Liver (tissue), 9 donors: ENCODE data around the gene ERC2. TPM values are rescaled to one million over a fixed set of nuclear protein-coding genes. Genes with fewer than 3 reads are reported as not detected.

Experiments
- DNase-seq: peaks from one replicate; pipeline ENCODE4 v3.0.0-alpha.2; 2017; ENCODE audit warnings: low spot score
- H3K27ac ChIP-seq, 2 donors: one replicate each; pipeline ENCODE4 v1.7.0; 2013; ENCODE audit warnings: inconsistent platforms in 2 of 2, low read length in 2 of 2, control low read depth in 1 of 2, low read depth in 1 of 2, mild to moderate bottlenecking in 1 of 2
- H3K27me3 ChIP-seq, 4 donors: one replicate each; pipeline versions ENCODE4 v1.6.1 to v1.7.0; 2013; ENCODE audit warnings: low read length in 3 of 4, inconsistent platforms in 1 of 4, mild to moderate bottlenecking in 1 of 4, moderate library complexity in 1 of 4; ENCODE audit not compliant: control insufficient read depth in 4 of 4, insufficient read depth in 4 of 4
- H3K36me3 ChIP-seq, 4 donors: one replicate each; pipeline versions ENCODE4 v1.6.1 to v1.7.0; 2013; ENCODE audit warnings: low read length in 3 of 4, mild to moderate bottlenecking in 3 of 4, low read depth in 1 of 4, moderate library complexity in 1 of 4; ENCODE audit not compliant: control insufficient read depth in 4 of 4, insufficient read depth in 3 of 4
- H3K4me1 ChIP-seq, 4 donors: one replicate each; pipeline versions ENCODE4 v1.6.1 to v1.7.0; 2013; ENCODE audit warnings: low read length in 3 of 4, mild to moderate bottlenecking in 3 of 4, moderate library complexity in 1 of 4; ENCODE audit not compliant: control insufficient read depth in 4 of 4, insufficient read depth in 4 of 4
- H3K4me3 ChIP-seq, 3 donors: one replicate each; pipeline versions ENCODE4 v1.6.1 to v1.7.0; 2013; ENCODE audit warnings: low read length in 3 of 3, control low read depth in 1 of 3, low read depth in 1 of 3, mild to moderate bottlenecking in 1 of 3
- H3K9ac ChIP-seq, 2 donors: one replicate each; pipeline ENCODE4 v1.7.0; 2013; ENCODE audit warnings: low read length in 2 of 2, mild to moderate bottlenecking in 2 of 2, moderate library complexity in 2 of 2, control low read depth in 1 of 2, low read depth in 1 of 2
- H3K9me3 ChIP-seq, 4 donors: one replicate each; pipeline versions ENCODE4 v1.6.1 to v1.7.0; 2013; ENCODE audit warnings: low read length in 3 of 4; ENCODE audit not compliant: control insufficient read depth in 4 of 4
- ATF3 ChIP-seq: IDR thresholded peaks from 2 replicates; pipeline ENCODE4 v1.6.1; 2016; ENCODE audit warnings: antibody characterized with exemption
- CTCF ChIP-seq: fragments of 150-350 bp; IDR thresholded peaks from 2 replicates; pipeline ENCODE4 v1.5.1; 2017; ENCODE audit warnings: improper control_type of control experiment, low read depth, low read length; ENCODE audit not compliant: missing input control
- EGR1 ChIP-seq, 2 donors: IDR thresholded peaks; 2 replicates each; pipeline ENCODE4 v1.6.1; 2016 to 2018; ENCODE audit warnings: antibody characterized with exemption in 2 of 2, low read depth in 2 of 2
- FOXA1 ChIP-seq: IDR thresholded peaks from 2 replicates; pipeline ENCODE4 v1.6.1; 2016; ENCODE audit warnings: antibody characterized with exemption
- FOXA2 ChIP-seq: IDR thresholded peaks from 2 replicates; pipeline ENCODE4 v1.6.1; 2016; ENCODE audit warnings: antibody characterized with exemption
- GABPA ChIP-seq, 2 donors: IDR thresholded peaks in 1 of 2; conservative IDR thresholded peaks in 1 of 2; 2 replicates each; pipeline ENCODE4 v1.6.1; 2016; ENCODE audit warnings: antibody characterized with exemption in 2 of 2, mild to moderate bottlenecking in 1 of 2, moderate library complexity in 1 of 2
- HNF4A ChIP-seq, 2 donors: conservative IDR thresholded peaks; 2 replicates each; pipeline ENCODE4 v1.6.1; 2016; ENCODE audit warnings: antibody characterized with exemption in 2 of 2, mild to moderate bottlenecking in 2 of 2
- HNF4G ChIP-seq: IDR thresholded peaks from 2 replicates; pipeline ENCODE4 v1.6.1; 2016; ENCODE audit warnings: antibody characterized with exemption
- JUND ChIP-seq, 2 donors: IDR thresholded peaks; 2 replicates each; pipeline ENCODE4 v1.6.1; 2016; ENCODE audit warnings: antibody characterized with exemption in 2 of 2
- MAX ChIP-seq: IDR thresholded peaks from 2 replicates; pipeline ENCODE4 v1.6.1; 2016; ENCODE audit warnings: antibody characterized with exemption
- NR2F2 ChIP-seq: IDR thresholded peaks from 2 replicates; pipeline ENCODE4 v1.6.1; 2016; ENCODE audit warnings: antibody characterized with exemption
- REST ChIP-seq: IDR thresholded peaks from 2 replicates; pipeline ENCODE4 v1.6.1; 2016; ENCODE audit warnings: antibody characterized with exemption, mild to moderate bottlenecking
- RXRA ChIP-seq, 2 donors: IDR thresholded peaks; 2 replicates each; pipeline ENCODE4 v1.6.1; 2017 to 2018; ENCODE audit warnings: antibody characterized with exemption in 2 of 2, mild to moderate bottlenecking in 1 of 2
- SP1 ChIP-seq: IDR thresholded peaks from 2 replicates; pipeline ENCODE4 v1.6.1; 2018; ENCODE audit warnings: antibody characterized with exemption, mild to moderate bottlenecking
- TAF1 ChIP-seq: conservative IDR thresholded peaks from 2 replicates; pipeline ENCODE4 v1.6.1; 2016; ENCODE audit warnings: antibody characterized with exemption, mild to moderate bottlenecking
- YY1 ChIP-seq: IDR thresholded peaks from 2 replicates; pipeline ENCODE4 v1.6.1; 2016; ENCODE audit warnings: antibody characterized with exemption, mild to moderate bottlenecking
- ZBTB33 ChIP-seq: IDR thresholded peaks from 2 replicates; pipeline ENCODE4 v1.6.1; 2016; ENCODE audit warnings: antibody characterized with exemption
- WGBS: extraction: QIAGEN DNeasy Blood & Tissue Kit; methylation state at CpG from one replicate; pipeline ENCODE4 v1.1.7; 2013; 5-methylcytosine and 5-hydroxymethylcytosine counted together
- polyA plus RNA-seq, 2 donors: library from polyadenylated mRNA; stranded (reverse) in 1 of 2; unstranded in 1 of 2; fragments of 200-250 nt in 1 of 2; fragments of >200 nt in 1 of 2; fragmentation: Nextera tagmentation in 1 of 2; extraction: Ambion mirVana in 1 of 2; gene quantifications; one replicate each; pipeline versions ENCODE4 v1.2.1 to v1.2.3, GENCODE V29; 2013 to 2015
- total RNA-seq, 2 donors: library from RNA; depleted of rRNA; stranded (reverse); fragments of >200 nt; gene quantifications; one replicate each; pipeline ENCODE4 v1.2.3, GENCODE V29; 2014
- donor health status: healthy.
- donor health status: healthy.
- donor health status: healthy.
- donor health status: healthy.
- donor health status: healthy.

ERC2 gene
- total and polyA plus RNA-seq, 4 donors, result 0.14 to 0.25 TPM; not detected in 2

- H3K4me3 ChIP-seq, result no peak overlapping the region
- no peaks in the 10 kb centered on the region for H3K27me3 ChIP-seq
- H3K27ac ChIP-seq, result no peak overlapping the region
- DNase-seq, result no peak
- WGBS, result 62% methylated on average over 3 of the region's 3 CpGs
- no peak overlapping the region for H3K9ac ChIP-seq
- peaks cover 2 to 55% (median 48%) of the 10 kb centered on the region in 4 donors for H3K4me1 ChIP-seq
- TF ChIP-seq REST (no peak), TAF1 (no peak), EGR1 (IDR thresholded peaks at IDR 0.05; ENCODE audit: low read depth in 2 of 2) (no peak), RXRA (IDR thresholded peaks at IDR 0.05) (no peak), FOXA2 (no peak), HNF4A (conservative IDR thresholded peaks at IDR 0.05) (no peak), ATF3 (no peak), GABPA (IDR thresholded peaks at IDR 0.05 in 1 of 2, conservative IDR thresholded peaks at IDR 0.05 in 1 of 2) (no peak), SP1 (no peak)
- H3K36me3 ChIP-seq, result no peaks in the 10 kb centered on the region
- H3K9me3 ChIP-seq, result no peaks in the 10 kb centered on the region
Observed at GRCh38 chr3:55525436-55525835, 942.8 kb downstream of the ERC2 start.

- H3K36me3 ChIP-seq, result no peaks in the 10 kb centered on the region
- no peaks in the 10 kb centered on the region for H3K9me3 ChIP-seq
- no peak overlapping the region for H3K4me3 ChIP-seq
- no peak overlapping the region for H3K9ac ChIP-seq
- H3K27ac ChIP-seq, result no peak overlapping the region
- H3K4me1 ChIP-seq, result peaks cover 2 to 55% (median 48%) of the 10 kb centered on the region in 4 donors
- DNase-seq, result no peak
- WGBS, result 94% methylated on average over 4 of the region's 4 CpGs
- TF ChIP-seq YY1 (no peak), GABPA (IDR thresholded peaks at IDR 0.05 in 1 of 2, conservative IDR thresholded peaks at IDR 0.05 in 1 of 2) (no peak), REST (no peak), JUND (IDR thresholded peaks at IDR 0.05) (no peak), CTCF (no peak), ZBTB33 (no peak), NR2F2 (no peak), HNF4A (conservative IDR thresholded peaks at IDR 0.05) (no peak), HNF4G (no peak), RXRA (IDR thresholded peaks at IDR 0.05) (no peak), TAF1 (no peak), EGR1 (IDR thresholded peaks at IDR 0.05; ENCODE audit: low read depth in 2 of 2) (no peak), FOXA1 (no peak), MAX (no peak)
- no peaks in the 10 kb centered on the region for H3K27me3 ChIP-seq
Observed at GRCh38 chr3:55524565-55525244, 943.6 kb downstream of the ERC2 start.
